HG02870 (cell line): ENCODE data around the gene PYGM.

ENCODE experiments used
- ATAC-seq: cut with Tn5 transposase; IDR thresholded peaks from one replicate; pipeline ENCODE4 v1.9.1; 2021; ENCODE audit warnings: mild to moderate bottlenecking, moderate library complexity; ENCODE audit not compliant: unreplicated experiment

PYGM gene

DNA sequence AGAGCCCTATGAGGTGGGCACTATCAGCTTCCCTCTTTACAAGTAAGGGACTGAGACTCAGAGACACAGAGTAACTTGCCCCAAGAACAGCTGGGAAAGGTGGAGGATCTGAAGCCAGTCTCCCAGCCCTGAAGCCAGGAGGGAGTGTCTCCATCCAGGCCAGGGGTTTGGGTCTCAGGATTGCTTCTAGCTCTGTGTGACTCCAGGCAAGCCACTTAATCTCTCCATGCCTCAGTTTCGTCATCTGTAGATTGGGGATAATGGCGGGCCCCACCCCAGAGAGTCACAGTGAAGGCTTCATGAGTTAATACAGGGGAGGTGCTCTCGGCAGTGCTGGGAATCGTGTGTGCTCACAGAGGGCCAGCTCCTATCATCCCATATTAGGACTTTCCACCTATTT is 32.7 kb upstream of the PYGM start:
- no peak for ATAC-seq

DNA sequence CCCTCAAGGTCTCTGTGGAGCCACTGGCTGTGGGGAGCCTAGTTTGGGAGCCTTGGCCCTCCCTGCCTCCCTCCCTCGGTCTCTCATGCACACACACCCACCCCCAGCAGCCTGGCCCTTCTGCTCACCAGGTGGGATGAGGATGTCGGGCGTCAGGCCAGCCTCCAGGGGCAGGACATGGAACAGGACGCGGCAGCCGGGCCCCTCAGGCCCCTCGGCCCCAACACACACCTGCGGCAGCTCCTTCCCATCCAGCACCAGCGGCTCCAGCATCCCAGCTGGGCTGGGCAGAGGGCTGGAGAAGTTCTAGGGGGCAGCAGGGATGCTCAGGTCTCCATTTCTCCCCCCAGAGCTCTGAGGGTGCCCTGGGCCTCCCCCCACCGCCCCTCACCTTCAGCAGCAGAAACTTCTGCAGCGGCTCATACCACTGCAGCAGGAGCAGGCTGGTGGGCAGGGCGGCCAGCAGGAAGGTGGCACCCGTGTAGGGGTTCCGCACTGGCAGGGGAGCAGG is 32.1 kb upstream of the PYGM start:
- no peak for ATAC-seq

DNA sequence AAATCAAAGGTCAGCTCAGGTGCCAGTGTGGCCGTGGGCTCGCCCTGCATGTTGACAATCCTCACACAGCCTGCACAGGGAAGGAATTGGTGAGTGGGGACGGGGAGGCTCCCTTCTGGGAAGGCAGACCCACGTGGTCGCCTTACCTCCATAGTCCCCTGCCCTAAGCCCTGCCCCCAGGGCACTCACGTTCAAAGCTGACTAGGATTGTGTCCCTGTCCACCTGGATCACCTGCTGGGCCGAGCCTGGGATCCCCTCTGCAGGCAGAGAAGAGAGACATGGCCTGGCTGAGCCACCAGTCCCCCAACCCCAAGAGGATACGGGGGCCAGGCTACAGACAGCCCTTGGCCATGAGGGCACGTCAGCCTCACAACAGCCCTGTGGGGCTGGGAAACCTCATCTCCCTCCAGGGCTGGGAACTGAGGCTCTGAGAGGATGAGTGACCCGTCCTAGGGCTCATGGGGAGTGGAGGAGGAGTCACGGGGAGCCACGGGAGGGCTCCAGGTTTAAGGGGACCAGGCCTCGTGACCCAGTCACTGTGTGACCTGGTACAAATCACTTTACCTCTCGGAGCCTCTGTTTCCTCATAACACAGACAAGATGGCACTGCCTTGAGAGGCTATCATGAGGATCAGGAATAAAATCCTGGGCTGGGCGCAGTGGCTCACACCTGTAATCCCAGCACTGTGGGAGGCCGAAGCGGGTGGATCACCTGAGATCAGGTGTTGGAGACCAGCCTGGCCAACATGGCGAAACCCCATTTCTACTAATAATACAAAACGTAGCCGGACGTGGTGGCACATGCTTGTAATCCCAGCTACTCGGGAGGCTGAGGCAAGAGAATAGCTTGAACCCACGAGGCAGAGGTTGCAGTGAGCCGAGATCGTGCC is 30.7 kb upstream of the PYGM start:
- no peak for ATAC-seq

DNA sequence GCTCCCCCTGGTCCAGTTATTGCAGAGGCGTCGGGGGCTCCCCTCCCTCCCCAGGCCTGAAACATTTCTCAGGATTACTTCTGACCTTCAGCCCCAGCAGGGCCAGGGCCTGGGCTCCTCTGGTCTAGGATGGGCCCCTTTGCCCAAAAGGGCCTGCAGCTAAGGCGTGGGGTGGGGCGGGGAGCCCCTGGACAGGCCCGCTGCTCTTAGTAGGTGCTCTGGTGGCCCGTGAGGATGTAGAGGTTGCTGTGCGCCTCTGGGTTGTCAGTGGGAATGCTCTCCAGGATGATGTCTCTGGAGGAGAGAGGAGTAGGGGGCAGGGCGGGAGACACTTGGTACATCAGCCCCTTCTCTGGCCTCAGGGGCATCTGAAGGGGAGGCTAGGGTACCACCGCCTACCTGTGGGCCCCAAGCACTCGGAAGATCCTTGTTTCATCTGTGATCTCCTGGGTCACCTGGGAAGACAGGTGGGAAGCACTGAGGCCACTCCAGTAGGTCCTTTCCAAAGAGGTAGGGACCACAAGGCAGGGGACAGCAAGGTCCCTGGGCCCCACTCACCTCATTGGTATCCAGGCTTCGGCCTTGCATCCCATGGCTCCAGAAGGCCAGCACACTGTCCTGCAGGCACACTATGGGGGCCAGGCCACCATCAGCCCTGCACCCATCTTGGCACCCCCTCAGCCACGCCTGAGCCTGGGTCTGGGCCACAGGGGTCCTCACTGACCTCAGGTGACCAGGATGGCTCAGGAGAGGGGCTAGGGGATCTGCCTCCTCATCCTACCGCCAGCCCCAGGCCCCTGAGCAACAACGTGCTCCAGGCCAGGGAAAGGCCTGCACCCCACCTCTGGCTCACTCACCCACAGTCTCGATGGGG is 29.8 kb upstream of the PYGM start:
- ATAC-seq: no peak

DNA sequence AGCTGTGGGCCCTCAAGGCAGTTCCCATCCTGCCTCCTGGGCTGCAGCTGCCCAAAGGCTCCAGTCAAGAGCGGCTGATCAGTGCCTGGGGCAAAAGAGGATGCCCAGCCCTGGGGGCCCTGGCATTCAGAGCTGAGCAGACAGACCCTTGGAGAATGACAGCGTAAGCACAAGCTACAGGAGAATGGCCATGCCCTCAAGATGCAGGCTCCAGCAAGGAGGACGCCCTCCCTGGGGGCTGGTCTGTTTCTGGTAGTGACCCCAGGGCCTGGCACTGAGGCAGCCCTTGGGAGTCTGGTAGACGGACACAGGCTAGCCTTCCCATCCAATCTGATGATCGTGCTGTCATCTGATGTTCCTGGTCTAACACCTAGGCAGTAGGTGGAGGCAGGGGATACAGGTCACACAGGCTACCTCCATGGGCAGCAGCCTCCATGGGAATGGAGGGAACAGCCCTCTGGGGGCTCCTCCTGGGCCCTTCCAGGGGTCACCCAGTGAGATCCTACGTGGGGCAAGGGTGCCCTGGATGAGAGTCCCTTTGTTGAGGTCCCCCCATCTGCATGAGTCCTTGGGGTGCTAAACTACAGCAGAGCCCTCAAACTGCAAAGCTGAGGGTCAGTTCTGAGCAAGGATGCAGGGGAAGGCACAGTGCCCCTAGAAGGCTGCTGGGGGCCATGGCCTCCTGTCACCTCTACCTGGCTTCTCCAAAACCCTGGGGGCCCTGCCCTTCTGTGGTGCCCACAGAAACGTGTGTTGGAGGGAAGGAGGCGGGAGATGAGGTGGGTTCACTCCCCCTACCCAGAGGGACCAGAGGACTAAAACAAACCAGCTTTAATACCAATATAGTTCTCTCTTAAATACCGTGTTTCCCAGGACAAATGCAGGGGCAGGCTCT is 28.8 kb upstream of the PYGM start:
- ATAC-seq: no peak

DNA sequence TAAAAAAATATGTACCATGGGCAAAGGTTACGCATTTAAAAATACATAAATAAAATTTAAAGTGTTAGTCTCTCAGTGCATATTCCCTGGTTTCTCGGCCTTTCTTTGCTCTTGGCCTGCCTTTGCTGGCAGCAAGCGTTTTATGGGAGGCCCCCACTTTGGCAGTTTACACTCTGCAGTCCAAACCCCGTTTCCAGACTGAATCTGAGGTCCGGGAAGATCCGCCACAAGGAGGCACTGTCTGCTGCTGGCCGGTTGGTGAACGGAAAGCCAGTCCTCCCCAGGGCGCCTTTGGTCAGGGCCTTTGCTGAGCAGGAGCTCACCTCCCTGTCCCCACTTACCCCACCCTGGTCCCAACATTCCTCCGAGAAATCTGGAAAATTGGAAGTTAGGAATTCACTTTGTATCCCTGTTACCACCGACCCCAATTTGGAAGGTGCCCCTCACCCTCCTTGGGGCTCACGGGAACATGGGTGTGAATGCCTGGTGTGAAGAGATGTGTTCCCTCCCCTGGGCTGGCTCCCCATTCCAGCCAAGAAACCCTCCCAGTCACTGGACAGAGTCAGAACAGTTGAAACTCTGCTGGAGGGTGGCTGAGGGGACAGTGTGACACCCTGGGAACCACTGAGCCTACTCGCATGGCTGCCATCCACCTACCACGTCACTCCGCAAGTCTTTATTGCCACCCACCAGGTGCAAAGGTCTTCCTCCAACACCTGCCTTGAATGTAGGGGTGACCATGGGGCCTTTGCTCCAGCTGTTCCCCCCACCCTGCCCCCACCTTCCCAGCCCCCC is 27.9 kb upstream of the PYGM start:
- no peak for ATAC-seq

DNA sequence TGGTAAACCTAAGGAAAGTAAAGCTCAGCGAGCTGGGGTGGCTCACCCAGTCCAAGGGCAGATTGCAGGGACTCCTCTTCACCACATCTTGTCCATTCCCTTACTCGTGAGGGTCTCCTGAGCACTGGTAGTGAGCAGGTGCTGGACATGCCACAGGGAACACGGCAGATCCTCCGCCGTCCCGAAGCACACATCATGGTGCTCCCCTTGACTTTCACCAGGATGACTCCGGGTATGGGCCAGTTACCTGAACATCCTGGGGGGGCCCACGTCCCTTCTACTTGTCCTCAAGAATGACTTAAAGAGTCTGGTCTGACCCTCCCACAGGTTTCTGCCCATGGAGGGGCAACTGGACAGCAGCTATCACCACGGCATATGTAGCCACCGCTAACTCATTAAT is 26.5 kb upstream of the PYGM start:
- ATAC-seq: no peak

DNA sequence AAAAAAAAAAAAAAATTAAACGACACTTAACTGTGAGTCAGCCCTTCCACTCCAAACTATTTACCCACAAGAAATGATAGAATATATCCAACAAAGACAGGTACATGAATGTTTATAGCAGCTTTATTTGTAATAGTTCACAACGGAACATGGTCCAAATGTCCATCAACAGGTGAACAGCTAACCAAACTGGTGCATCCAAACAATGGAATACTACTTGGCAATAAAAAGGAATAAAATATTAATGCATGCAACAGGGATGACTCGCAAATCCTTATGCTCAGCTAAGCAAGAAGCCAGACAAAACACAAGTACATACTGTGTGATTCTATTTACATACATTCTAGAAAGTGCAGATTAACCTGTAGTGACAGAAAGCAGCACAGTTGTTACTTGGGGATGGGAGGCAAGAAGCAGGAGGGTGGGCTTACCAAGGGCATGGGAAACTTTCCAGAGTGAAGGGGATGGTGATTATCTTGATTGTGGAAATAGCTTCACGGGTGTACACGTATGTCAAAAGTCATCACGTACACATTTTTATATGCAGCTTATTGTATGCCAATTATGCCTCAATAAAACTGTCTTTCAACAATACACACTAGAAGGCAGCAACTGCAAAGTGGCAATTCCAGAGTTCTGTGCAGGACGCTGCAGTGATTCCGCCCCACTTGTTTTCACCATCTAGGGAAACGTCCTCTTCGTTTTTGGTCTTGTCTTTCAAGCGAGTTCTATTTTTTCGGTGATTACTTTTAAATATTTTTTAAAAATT is 25.2 kb upstream of the PYGM start:
- no peak for ATAC-seq

DNA sequence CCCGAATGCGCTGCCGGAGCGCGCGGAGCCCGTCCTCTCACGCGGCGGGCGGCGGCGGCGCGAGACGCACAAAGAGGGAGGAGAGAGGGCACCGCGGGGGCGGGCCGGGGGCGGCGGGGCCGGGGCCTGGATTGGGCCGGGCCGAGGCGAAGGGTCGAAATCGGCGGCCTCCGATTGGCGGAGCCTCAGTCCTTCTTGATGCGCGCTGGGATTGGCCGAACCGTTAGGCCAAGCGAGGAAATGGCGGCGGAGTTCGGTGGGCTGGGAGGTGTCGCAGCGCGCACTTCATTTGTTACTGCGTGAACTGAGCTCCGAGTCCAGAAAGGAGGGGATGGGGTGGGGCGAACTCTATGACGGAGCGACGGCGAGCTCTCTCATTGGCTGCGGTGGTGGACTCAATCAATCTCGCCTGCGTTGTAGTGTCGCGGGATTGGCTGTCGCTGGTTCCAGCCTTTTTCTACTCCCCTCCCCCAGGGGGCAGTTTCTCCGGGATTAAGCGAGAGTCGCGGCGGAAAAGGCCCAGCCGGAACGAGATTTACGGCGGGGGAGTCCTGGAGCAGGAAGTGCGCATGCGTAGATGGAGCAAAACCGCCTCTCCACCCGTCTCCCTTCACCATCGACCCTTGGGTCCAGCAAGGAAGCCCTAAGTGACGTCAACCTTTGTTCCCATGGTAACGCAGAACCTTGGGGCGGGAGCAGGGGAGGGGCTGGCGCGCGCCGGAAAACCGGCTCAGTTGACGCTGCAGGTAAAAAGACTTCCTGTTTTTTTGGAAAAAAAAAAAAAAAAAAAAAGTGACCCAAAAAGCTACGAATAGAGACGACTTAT is 18.9 kb upstream of the PYGM start, which contains the start of gene SF1:
TSS of gene SF1 (minus strand) at position 70 of the 826 bp plus-strand sequence. CDS start 150 bp downstream, outside the sequence.
- ATAC-seq: peak; percentile 80

DNA sequence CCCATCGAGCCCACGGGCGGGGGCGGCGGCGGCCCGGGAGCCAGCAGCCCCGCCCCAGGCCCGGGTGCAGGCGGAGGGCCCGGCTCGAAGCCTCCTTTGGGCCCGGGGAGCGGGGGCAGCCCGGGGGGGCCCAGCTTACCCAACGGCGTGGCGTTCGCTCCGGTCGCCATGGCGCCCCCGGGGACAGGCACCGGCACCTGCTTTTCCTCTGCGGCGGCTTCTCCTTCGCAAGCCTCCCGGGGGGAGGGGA is 18.4 kb upstream of the PYGM start:
- ATAC-seq: no peak

DNA sequence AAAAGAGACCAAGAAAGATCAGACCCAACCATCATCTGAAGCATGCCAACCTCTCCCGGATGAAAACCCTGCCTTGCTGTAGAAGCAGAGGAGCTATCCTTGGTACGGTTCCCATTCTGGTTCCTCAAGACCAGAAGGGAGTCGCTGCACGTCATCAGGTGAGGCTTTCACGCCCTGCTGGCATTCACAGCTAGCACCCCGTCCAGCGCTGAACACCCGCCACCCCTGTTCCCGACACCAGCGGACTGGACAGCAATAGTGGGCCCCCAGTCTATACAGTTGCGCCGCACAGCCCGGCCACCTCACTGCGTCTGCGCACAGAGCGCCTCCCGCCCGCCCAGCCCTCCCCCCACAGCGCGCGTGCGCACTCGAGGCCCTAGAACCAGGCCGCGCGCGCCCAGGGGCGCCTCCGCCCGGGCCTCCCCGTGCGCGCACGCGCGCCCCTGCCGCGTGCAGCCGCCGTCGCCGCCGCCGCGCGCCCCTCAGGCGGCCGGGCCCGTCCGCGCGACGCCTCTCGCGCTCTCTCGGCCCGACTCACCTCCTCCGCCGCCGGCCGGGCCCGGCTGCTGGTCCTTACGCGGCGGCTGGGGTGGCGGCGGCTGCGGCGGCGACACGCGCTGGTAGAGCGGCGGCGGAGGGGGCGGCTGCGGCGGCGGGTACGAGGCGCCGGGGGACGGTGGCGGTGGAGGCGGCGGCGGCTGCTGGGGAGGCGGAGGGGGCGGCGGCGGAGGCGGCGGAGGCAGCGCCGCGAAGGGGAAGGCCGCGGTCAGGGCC is 17.9 kb upstream of the PYGM start:
- no peak for ATAC-seq

DNA sequence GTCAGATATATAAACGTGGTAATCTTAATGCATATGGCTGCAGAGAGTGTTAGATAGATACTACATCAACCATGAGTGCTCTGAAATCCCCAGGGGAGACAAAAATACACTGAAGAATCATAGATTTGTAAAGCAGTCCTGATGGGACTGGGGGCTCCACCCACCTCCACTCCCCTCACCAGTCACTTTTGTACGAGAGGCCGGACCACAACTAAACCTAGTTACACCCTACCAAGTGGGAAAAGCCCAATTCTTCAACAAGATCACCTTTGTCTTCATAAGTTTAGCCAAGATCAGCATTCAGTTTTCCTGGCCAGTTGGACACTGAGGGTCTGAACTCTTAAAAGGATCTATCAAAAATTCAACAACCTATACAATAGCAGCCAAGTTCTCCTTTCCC is 17.1 kb upstream of the PYGM start:
- ATAC-seq: no peak

DNA sequence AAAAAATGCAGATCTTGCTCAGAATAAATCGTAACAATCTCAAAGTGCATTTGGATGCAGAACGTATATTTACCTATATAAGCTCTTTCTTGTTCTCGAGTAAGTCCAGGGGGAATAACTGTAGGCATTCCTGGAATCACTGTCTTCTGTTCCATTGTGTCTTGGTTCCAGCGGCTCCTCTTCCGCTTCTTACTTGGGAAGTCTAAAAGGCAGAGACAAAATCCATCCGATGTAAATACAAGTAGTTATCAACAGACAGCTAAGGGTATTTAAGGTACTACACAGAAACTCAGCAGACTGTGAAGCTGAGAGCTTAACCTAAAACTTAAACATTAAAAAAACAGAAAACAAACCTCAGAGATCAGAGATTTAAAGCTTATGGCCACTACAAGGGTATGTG is 16.7 kb upstream of the PYGM start:
- ATAC-seq: no peak

DNA sequence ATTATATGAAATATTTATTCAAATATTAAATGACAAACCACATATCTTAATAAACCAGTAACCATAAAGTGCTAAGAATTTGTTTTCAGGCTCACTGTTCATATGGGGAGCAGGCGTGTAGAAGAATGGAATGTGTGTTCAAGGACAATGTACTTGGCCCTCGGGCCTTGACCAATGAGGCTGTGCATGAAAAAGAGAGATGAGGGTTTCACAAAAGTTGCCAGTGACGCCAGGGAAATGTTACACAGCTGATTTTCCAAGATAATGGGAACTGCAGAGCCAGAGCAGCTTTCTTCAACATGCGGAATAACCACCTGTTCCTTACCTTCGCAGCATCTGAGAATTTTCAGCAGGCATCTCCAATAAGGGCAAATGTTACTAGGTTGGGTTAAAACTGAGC is 14.4 kb upstream of the PYGM start:
- no peak for ATAC-seq

DNA sequence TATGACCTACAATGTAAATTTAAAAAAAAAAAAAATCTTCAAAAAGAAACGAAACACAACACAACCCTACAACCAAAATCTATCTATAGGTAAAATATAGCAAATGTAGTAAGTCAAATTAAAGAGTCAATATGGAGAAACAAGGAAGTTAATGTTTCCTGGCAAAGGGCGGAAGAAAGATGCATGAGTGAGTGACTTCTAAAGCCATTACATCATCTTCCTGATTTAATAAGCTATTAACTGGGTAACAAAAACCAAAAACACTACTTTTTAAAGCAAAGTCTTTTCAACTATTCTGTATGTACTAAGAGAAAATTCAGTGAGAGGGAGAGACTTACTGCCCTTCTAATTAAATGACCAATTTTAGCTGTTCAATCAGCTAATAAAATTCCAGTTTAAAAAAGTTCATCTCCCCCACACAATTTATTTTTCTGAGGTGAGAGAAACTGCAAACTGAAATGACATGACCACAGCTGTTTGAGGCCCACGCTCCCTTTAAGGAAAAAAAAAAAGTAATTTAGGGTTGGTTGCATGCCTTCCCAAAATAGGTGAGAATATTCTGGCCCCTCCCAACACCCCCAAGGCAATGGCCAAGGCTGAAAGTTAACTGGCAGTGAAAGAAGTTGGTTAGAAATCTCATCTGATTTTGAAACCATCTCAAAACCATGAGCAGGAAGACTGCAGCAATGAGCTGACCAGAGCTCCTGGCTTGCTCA is 12.7 kb upstream of the PYGM start:
- no peak for ATAC-seq

DNA sequence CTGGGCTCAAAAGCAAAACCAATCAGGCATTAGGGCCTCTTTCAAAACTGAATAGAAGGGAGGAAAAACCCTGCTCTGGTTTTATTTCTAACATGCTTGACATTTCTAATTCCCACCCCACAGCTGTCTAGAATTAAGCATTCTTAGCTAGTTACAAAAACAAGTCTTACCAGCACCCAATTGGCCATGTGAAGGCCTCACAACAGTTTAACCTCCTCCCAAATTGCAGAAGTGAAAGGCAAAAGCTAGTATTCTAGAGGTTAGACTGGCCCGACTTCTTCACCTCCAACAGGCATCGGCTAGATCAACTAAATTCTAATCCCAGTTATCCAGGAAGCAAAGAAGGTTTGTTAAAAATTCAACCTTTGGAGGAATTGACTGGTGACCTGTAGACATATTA is 12.1 kb upstream of the PYGM start:
- no peak for ATAC-seq

DNA sequence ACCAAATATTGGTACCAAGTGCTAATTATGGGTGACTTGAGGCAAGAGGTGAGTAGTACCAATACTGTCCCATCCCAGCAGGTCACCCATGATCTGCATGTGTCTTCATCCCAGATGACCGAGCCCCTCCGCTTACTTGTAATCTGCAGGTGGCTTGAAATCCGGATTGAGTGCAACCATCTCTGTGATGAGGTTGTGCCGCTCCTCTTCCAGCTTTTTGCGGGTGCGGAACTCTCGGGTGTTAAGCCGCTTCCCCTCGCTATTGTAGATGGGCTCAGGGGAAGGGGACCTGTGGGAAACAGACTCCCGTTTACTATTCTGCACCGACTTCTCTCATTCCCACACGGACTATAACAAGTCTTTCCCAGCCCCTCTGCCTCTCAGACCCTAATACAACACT is 10.3 kb upstream of the PYGM start:
- no peak for ATAC-seq
